Gastrocnemius medialis (tissue), 4 donors: ENCODE data around the gene USP7. TPM values are rescaled to one million over a fixed set of nuclear protein-coding genes. Genes with fewer than 3 reads are reported as not detected.

Source experiments
- ATAC-seq, 2 donors: fragments of 150-250 bp; one replicate each; pipeline ENCODE4 v1.9.1; 2016
- DNase-seq, 2 donors: peaks; one replicate each; pipeline ENCODE4 v3.0.0-alpha.2; 2019
- H3K27ac ChIP-seq, 4 donors: fragments of 200-600 bp; sonication (generic); 1 replicate in 1 of 4; 2 replicates in 3 of 4; pipeline ENCODE4 v1.5.1; 2016 to 2018; ENCODE audit warnings: mild to moderate bottlenecking in 2 of 4, moderate library complexity in 1 of 4
- H3K27me3 ChIP-seq, 3 donors: fragments of 200-600 bp; sonication (generic) in 2 of 3; 1 replicate in 1 of 3; 2 replicates in 2 of 3; pipeline versions ENCODE4 v1.5.1 to v1.6.0; 2016 to 2019; ENCODE audit warnings: mild to moderate bottlenecking in 1 of 3, moderate library complexity in 1 of 3
- H3K36me3 ChIP-seq, 2 donors: fragments of 200-600 bp; sonication (generic) in 1 of 2; one replicate each; pipeline ENCODE4 v1.5.1; 2017 to 2018
- H3K4me1 ChIP-seq, 2 donors: fragments of 200-600 bp; sonication (generic) in 1 of 2; one replicate each; pipeline ENCODE4 v1.5.1; 2016 to 2017; ENCODE audit warnings: mild to moderate bottlenecking in 2 of 2
- H3K4me3 ChIP-seq, 4 donors: fragments of 200-600 bp; sonication (generic) in 3 of 4; 1 replicate in 1 of 4; 2 replicates in 3 of 4; pipeline ENCODE4 v1.5.1; 2016 to 2019; ENCODE audit warnings: mild to moderate bottlenecking in 2 of 4
- H3K9me3 ChIP-seq, 3 donors: fragments of 200-600 bp; sonication (generic) in 2 of 3; 1 replicate in 1 of 3; 2 replicates in 2 of 3; pipeline ENCODE4 v1.5.1; 2016 to 2019
- CTCF ChIP-seq, 5 experiments: fragments of 450-650 bp in 3 of 5; fragments of 200-600 bp in 2 of 5; sonication (generic) in 2 of 5; IDR thresholded peaks in 4 of 5; conservative IDR thresholded peaks in 1 of 5; 1 replicate in 4 of 5; 2 replicates in 1 of 5; pipeline ENCODE4 v1.5.1; 2016 to 2019; ENCODE audit warnings: antibody characterized with exemption in 5 of 5, mild to moderate bottlenecking in 3 of 5, moderate library complexity in 3 of 5
- POLR2A ChIP-seq, 2 donors: fragments of 450-650 bp; IDR thresholded peaks; one replicate each; pipeline ENCODE4 v1.6.1; 2017; ENCODE audit warnings: antibody characterized with exemption in 2 of 2, mild to moderate bottlenecking in 2 of 2, moderate library complexity in 2 of 2
- in situ Hi-C, 4 donors: fragments of 200-750 bp; cut with MboI; loops; one replicate each; pipeline versions ENCODE4 v1.15.0 to v1.8.0; 2017; ENCODE audit warnings: low sequenced_read_pairs in 4 of 4
- intact Hi-C: fragments of 100-400 bp; cut with DNase I; formaldehyde crosslinking; loops from one replicate; pipeline ENCODE4 v1.15.1; 2023; ENCODE audit warnings: low total_unique reads
- total RNA-seq, 4 donors: library from RNA; depleted of rRNA; stranded (reverse); fragments of >200 nt; gene quantifications; one replicate each; pipeline versions ENCODE4 v1.1.0 to v1.2.3, GENCODE V29; 2016

The USP7 gene
- total RNA-seq, 4 donors from 2014 or later, result 79.7 to 99.2 (median 85.6) TPM

- no peaks in the 10 kb centered on the region for H3K9me3 ChIP-seq
- TF ChIP-seq CTCF (IDR thresholded peaks at IDR 0.05 in 4 of 5, conservative IDR thresholded peaks at IDR 0.05 in 1 of 5) (no peak), POLR2A (IDR thresholded peaks at IDR 0.05) (no peak)
- H3K27ac ChIP-seq, result no peak overlapping the region
- peaks cover under 1 to 28% of the 10 kb centered on the region in 2 donors for H3K4me1 ChIP-seq
- no peak for DNase-seq
- no peak for ATAC-seq
- H3K4me3 ChIP-seq, result no peak overlapping the region
- peaks cover 0 to 23% of the 10 kb centered on the region in 2 donors for H3K36me3 ChIP-seq
- no peaks in the 10 kb centered on the region for H3K27me3 ChIP-seq
- in situ Hi-C loops (no loop called here), intact Hi-C loops (no loop called here)
Observed at GRCh38 chr16:8929086-8929748, 34.5 kb downstream of the USP7 start.

DNA sequence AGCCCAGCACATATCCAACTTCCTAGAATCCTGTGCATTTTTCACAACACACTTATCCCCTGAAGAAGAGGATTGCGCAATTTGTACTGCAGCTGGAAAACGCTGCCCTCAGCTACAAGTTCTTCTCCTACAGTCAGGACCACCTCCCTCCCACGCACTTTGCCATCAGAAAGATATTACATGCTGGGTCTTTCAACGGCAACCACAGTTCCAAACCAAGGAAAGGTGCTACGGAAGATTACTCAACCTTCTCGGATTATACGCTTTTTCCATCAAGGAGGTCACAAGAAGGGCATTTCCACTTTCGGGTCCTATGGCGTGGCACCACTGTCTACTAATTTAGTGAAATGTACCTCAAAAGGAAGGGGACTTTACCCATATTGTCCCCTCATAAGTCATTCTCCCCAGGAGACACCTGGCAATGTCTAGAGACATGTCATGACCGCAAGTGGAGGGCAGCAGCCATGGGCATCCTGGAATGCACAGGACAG lies 35.2 kb downstream of the USP7 start:
- peaks cover 0 to 34% of the 10 kb centered on the region in 2 donors for H3K4me1 ChIP-seq
- no peak for TF ChIP-seq POLR2A (IDR thresholded peaks at IDR 0.05)
- no peak for TF ChIP-seq CTCF (IDR thresholded peaks at IDR 0.05 in 4 of 5, conservative IDR thresholded peaks at IDR 0.05 in 1 of 5)
- no peaks in the 10 kb centered on the region for H3K27me3 ChIP-seq
- intact Hi-C loops (no loop called here), in situ Hi-C loops (no loop called here)
- no peak for ATAC-seq
- H3K4me3 ChIP-seq, result no peak overlapping the region
- H3K9me3 ChIP-seq, result no peaks in the 10 kb centered on the region
- DNase-seq, result no peak
- H3K27ac ChIP-seq, result no peak overlapping the region
- peaks cover 0 to 23% of the 10 kb centered on the region in 2 donors for H3K36me3 ChIP-seq

- no peak overlapping the region for H3K4me3 ChIP-seq
- H3K9me3 ChIP-seq, result no peaks in the 10 kb centered on the region
- no peak for TF ChIP-seq CTCF (IDR thresholded peaks at IDR 0.05 in 4 of 5, conservative IDR thresholded peaks at IDR 0.05 in 1 of 5)
- TF ChIP-seq POLR2A (IDR thresholded peaks at IDR 0.05), result no peak
- no peak overlapping the region for H3K27ac ChIP-seq
- no peaks in the 10 kb centered on the region for H3K27me3 ChIP-seq
- ATAC-seq (no peak), DNase-seq (no peak)
- H3K36me3 ChIP-seq, result peaks cover 0 to 33% of the 10 kb centered on the region in 2 donors
- peaks cover 0 to 34% of the 10 kb centered on the region in 2 donors for H3K4me1 ChIP-seq
- in situ Hi-C loops, result no loop called here
- intact Hi-C loops, result no loop called here
Observed at GRCh38 chr16:8926827-8927226, 36.9 kb downstream of the USP7 start.

DNA sequence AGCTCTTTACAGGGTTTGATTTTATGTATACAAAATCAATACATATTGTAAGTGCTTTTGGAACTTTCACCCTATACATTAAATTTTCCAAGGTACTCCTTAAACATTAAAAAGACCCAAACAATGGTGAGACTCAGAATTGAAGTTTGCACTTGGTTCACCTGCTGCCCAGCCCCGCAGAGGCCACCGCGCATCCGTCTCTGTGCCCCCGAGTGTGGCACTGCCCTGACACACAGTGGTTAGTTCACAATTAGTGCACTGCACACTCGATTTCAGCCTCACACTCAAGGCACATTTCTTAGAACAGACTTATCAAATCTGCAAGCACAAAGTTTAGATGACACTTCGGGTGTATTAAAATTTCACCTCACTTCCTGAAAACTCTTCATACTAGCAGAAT lies 38.3 kb downstream of the USP7 start:
- TF ChIP-seq POLR2A (IDR thresholded peaks at IDR 0.05) (no peak), CTCF (IDR thresholded peaks at IDR 0.05 in 4 of 5, conservative IDR thresholded peaks at IDR 0.05 in 1 of 5) (no peak)
- no peak overlapping the region for H3K4me3 ChIP-seq
- peaks cover 0 to 32% of the 10 kb centered on the region in 2 donors for H3K4me1 ChIP-seq
- intact Hi-C loops, result no loop called here
- DNase-seq (no peak), ATAC-seq (no peak)
- no peak overlapping the region for H3K27ac ChIP-seq
- peaks cover 0 to 46% of the 10 kb centered on the region in 2 donors for H3K36me3 ChIP-seq
- in situ Hi-C loops, result no loop called here
- no peaks in the 10 kb centered on the region for H3K27me3 ChIP-seq
- no peaks in the 10 kb centered on the region for H3K9me3 ChIP-seq
